Stimulated activated CD4-positive, alpha-beta T cell treated with anti-CD3 and anti-CD28 coated beads, TNF-alpha, amount 100 ng/mL, for 4 hours (primary cell): Measurements from ENCODE around the gene RELL1.

Experiments used
- DNase-seq, 3 experiments: peaks; one replicate each; pipeline ENCODE4 v3.0.0-alpha.2; 2020; ENCODE audit warnings: low read depth in 3 of 3

Gene RELL1

GRCh38 chr4:37599092-37599790 lies 86.9 kb downstream of the RELL1 start:
- DNase-seq = no peak

DNA sequence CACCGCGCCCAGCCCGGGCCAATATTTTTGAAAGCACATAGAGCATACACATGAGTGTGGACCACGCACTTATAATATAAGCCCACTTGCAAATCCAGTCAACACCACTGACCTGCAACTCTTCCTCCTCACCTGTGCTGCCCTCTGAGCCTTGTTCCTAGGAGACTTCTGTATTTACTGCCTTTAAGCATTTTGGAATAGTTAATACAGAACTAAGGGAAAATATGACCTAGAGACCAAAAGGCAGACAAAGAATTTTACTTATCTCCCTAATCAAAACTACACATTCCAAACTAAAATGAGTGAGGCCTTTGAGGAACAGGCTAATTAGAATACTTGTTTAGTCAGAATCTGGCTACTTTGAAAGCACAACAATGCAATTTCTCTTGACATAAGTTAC lies 89.1 kb downstream of the RELL1 start:
- no peak for DNase-seq

DNA sequence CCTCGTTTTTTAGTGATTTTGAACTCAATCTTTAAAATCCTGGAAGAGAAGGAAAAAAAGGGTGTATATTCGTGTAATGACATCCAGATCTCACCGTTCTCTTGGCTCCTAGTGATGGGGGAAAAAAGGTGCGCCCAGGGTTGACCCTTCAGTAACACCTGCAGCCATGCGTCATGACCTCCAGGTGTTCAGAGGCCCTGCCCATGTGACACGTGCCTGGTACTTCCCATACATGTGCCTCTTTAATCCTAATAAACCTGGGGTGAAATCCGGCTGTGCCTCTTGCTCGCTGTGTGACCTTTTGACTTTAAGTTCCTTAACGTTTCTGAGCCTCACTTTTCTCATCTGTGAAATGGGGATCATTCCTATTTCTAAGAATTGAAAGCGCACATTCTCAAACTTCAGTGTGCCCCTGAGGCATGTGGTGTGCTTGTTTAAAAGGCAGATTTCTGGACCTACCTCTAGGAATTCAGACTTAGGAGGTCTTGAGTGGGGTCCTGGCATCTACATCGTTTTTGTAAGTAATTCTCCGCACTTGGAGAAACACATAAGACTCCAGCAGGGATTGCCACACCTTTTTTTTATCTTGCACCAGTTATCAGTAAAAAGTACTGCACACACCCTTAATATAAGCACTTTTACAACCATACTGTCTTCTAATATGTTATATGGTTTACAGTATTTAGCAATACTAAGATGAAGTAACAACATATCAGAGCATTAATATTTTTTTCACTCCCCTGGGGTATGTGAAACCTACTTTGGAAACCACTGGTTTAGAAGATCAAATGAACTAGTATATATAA lies 90.1 kb downstream of the RELL1 start:
- no peak for DNase-seq

DNA sequence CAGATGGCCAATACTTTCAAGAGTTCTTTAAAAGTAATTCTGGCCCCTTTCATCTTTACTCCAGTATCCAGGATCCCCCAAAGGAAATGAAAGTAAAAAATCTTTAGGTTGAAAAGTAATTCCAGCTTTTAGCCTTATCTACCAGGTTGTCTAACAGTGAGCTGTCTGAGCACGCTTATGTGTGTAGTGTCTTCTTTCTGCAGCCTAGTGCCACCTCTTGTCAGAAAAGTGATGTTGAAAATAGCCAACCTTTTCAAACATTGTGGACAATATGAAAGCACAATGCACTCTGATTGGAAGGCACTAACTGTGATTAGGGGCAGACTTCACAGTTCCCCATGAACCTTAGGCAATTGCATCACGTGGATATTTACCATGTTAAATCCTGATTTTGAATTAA lies 92.1 kb downstream of the RELL1 start:
- no peak for DNase-seq

DNA sequence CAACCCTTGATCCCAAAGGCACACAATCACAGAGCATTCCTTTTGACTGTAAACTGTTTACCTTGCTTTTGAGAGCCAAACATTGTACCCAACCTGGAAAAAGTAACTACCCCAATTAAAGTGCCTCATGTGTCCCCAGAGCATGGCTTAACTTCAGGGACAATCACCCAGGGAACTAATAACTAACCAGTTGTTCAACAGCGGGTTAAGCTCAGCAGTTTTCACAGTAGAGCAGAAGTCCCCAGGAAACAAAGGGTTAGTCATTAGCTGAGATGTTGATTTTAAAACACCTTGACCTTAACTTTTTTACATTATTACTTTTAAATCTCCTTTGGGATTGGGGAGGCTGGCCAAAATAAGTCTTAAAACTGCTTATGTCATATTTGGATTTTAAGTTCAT lies 94.8 kb downstream of the RELL1 start:
- no peak for DNase-seq

- DNase-seq = no peak
These were observed 96.2 kb downstream of the RELL1 start for GRCh38 chr4:37590016-37590415.

GRCh38 chr4:37588150-37588549 lies 98.0 kb downstream of the RELL1 start:
- no peak for DNase-seq

- DNase-seq = no peak
These were observed 100.0 kb downstream of the RELL1 start for GRCh38 chr4:37586194-37586593.

GRCh38 chr4:37584493-37585060 lies 101.6 kb downstream of the RELL1 start:
- no peak for DNase-seq

DNA sequence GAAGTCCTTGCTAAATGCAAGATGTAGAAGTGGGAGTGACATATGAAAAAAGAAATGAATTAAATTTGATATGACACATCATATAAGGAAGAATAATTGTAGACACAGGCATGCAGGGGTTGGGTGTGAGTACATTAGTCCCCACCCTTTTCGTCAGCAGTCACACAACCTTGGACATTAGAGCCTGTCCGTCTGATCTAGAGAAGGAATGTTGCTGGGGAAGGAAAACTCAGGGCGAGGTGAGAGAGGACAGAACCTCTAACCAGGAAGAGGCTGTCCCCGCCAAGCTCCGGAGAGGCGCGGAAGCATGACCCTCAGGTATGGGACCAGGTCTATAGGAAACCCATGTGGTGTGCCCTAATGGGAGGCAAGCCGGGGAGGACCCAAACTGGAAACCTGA lies 102.1 kb downstream of the RELL1 start:
- DNase-seq = no peak

- no peak for DNase-seq
These were observed 112.6 kb downstream of the RELL1 start for GRCh38 chr4:37573566-37573965.

DNA sequence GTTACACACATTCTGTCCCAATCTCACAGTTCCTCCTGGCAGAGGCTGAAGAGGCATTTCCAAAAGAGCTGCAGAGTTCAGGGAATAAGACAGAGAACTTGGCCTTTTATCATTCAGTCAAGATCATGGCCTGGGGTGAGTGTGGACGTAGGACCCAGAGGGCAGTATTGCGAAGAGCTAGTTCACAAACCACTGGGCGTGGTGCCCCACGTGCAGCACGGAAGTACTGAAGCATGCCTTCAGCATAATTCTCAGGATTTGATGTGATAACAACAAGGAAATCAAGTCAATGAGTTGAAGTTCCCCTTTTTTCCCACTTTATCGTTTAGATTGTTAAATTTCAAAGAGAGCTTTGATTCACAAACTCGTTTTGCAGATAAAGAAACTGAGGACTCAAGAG lies 117.7 kb downstream of the RELL1 start:
- no peak for DNase-seq

DNA sequence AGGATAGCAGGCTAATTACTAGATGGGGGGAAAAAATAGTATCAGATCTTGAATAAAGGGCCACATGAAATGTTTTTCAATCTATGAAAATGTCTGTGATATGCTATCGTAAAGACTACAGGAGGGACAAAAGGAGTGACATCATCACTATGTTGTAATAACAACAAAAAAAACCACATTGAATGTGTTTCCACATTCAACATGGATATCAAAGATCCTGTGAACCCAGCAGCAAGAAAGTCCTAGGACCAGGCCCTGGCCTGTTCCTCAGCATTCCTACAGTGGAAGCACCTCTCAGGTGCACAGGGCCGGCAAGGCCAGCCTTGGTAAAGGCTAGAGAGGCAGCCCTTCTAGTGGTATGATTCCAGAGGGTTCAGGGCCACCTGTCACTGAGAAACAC lies 118.3 kb downstream of the RELL1 start:
- no peak for DNase-seq

GRCh38 chr4:37562592-37562991 lies 123.6 kb downstream of the RELL1 start:
- DNase-seq = no peak

DNA sequence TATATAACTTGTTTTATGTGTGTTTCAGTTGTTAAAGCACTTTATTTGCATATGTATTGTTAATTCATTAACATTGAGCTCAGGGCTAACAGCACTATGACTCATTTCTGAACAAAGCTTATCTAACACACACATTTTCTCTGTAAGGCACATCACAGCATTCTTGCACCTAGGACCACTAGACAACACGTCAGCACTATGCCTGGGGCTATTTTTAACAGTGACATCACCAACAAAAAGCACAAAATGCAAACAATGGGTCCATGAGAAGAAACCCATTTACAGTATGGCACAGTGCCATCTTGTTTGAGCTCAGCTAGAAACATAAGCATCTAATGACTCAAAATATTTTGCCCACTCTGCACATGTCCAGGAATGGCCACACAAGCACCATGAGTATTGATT lies 124.4 kb downstream of the RELL1 start:
- DNase-seq = no peak

DNA sequence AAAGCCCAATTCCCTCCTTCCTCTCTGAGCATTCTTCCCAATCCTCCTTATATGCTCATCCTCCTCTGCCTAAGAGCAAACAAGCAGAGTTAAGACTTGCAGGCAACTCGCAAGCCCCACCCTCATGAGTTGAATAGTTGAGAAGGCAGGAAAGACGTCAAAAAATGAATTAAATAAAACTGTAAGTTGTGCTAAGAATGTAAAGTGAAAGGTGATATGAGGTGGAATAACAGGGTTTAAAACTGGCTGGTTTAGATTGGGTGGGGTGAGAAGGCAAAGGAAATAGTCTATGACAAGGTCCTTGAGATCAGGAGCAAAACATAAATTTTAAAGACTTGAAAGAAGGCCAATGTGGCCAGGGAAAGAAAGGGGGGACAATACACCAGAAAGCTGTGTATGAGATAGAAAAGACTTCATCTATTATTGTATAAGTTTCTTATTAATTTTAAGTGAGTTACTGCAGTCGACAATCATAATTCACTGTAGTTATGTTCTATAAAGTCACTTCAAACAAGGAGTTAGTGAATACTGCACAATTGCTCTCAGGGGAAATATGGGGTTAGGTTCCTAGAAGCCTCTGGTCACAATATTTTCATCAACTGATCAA lies 124.9 kb downstream of the RELL1 start:
- no peak for DNase-seq
